MV-4-11 (cell line): ENCODE measurements around the gene ZNF628.
"Not testable (repeated sequence)": the region's sequence is repeated elsewhere in the genome, so short reads cannot be mapped to it uniquely, and the experiment has no call there.

Source experiments
- DNase-seq: peaks from one replicate; lab custom pipeline; 2025; lab: John Stamatoyannopoulos, UW

The ZNF628 gene

DNA sequence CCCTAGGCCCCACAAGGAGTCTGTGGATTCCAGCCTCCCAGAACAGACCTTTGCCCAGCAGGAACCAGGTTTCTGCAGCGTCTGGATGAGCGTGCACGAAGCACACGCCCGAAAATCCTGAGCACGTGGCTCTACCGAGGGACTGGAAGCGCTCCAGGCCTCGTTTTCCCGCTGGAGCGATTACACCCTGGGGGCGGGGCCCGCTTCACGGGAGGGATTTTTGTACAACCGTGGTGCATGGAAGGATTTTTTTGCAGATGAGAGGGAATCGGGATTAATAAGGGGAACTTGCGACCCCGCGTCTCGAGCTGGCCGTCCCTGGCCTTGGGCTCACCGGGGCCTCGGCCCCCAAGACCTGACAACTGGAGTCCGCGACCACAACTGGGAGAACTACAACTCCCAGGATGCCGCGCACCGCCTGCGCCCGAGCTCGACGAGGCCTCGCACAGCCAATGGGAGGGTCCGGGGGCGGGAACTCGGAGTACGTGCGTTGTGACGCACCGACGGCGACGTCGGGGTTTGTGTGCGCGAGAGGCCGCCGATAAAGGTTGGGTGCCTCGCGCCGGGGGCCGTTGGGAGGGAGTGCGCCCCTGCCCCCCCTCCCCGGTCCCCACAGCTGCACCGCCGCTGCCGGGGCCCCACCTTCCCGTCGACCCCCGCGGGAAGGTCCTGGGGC lies at the start of gene ZNF628:
Gene ZNF628, plus strand, starts transcription at position 518 of the 676 bp plus-strand sequence. CDS start 3,294 bp downstream, outside the sequence.
- peak; percentile 98 for DNase-seq

DNA sequence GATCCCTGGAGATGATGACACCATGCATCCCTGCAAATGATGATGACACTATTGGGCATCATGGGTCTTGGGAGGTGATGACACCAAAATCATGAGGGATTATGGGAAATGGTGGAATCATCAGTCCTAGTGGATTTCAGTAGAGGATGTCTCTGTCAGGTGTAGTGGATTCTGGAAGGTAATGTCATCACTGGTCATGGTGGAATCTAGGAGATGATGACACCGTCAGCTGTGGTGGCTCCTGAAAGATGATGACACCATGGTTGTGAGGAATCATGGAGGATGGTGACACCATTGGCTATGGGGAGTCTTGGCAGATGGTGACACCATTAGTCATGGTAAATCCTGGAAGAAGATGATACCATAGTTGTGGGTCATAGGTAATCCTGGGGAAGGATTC lies 45.2 kb upstream of the ZNF628 start:
- no peak for DNase-seq

DNA sequence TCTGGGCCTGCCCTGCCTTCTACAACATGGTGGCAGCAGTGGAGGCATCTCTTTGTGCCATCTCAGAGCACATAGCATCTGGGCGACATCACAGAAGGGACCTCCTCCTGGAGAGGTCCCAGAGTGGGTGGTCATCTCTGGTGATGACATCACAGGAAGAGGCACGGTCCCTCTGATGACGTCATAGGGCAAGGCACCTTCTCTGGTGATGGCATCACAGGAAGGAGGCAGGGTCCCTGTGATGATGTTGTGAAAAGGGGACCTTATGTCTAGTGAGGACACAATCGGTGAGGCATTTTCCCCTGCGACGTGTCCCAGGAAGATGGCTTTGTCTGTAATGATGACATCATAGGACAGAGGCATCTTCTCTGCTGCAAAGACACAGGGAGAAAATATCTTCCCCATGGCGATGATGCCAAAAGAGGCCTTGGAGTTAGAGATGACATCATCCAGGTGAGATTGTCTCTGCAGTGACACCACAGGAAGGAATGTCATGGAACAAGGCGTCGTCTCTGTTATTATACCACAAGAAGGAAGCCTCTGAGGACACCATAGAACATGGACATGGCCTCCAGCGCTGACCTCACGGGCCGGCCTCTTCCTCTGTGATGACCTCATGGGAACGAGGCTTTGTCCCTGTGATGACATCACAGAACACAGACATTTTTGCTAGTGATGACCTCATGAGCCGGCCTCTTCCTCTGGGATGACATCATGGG lies 44.0 kb upstream of the ZNF628 start:
- DNase-seq = no peak

DNA sequence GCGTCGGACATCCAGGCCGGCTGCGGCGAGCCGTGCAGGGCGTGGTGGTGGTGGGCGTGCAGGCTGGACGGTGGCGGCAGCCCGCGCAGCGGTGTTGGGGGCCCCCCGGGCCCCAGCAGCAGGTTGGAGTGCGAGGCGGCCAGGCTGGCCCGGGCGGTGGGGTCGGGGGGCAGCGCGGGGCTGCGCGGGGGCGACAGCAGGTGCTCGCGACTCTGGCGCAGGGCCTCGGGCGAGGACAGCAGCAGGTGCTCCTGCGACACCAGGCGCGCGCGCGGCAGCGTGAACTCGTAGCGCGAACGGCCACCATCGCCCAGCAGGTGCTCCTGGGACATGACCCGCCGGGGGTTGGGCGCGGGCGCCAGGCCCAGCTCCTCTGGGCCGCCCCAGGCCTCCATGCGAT lies 43.1 kb upstream of the ZNF628 start:
- no peak for DNase-seq

DNA sequence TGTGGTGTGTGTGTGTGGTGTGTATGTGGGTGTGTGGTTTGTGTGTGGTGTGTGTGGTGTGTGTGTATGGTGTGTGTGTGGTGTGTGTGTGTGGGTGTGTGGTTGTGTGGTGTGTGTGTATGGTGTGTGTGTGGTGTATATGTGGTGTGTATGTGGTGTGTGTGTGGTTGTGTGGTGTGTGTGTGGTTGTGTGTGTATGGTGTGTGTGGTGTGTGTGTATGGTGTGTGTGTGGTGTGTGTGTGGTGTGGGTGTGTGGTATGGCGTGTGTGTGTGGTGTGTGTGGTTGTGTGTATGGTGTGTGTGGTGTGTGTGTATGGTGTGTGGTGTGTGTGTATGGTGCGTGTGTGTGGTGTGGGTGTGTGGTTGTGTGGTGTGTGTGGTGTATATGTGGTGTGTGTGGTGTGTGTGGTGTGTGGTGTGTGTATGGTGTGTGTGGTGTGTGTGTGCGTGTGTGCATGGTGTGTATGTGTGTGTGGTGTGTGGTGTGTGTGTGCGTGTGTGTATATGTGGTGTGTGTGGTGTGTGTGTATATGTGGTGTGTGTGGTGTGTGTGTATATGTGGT lies 42.0 kb upstream of the ZNF628 start:
- no peak for DNase-seq

DNA sequence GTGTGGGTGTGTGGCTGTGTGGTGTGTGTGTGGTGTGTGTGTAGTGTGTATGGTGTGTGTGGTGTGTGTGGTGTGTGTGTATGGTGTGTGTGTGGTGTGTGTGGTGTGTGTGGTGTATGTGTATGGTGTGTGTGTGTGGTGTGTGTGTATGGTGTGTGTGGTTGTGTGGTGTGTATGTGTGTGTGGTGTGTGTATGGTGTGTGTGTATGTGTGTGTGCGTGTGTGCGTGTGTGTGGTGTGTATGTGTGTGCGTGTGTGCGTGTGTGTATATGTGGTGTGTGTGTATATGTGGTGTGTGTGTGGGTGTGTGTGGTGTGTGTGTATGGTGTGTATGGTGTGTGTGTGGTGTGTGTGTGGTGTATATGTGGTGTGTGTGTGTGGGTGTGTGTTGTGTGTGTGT lies 41.4 kb upstream of the ZNF628 start:
- DNase-seq = no peak

DNA sequence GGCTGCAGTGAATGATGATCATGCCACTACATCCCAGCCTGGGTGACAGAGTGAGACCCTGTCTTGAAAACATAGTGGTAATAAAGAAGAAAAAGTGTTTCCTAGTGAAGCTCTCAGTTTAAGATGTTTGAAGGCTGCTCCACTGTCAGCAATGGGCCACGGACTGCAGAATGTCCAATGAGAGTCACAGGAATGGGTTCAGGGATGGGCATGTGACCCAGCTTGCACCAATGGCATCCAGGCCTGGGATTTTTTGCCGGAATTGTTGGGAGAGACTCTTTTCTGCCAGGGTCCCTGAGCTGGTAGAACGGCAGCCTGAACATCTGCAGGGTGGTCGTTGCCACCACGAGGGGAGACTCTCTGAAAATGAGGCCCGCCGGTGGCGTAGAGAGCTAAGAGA lies 39.6 kb upstream of the ZNF628 start:
- DNase-seq = no peak

DNA sequence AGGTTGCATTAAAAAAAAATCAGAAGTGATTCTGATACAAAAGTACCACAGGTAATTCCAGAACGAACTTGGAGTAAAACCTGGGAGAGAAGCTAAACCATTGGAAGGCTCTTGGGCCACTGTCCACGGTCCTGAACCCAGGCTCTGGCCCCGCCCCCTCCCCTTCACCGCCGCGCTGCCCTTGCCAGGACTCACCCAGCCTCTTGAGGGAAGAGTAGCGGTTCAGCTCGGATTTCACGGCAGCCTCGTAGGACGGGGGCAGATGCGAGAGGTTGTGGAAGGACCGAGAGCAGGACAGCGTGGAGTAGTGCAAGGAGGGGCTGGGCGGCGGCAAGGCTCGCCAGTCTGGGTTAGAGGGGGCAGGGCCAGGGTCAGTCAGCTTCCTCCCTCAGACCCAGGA lies 39.0 kb upstream of the ZNF628 start:
- DNase-seq = peak; percentile 35

DNA sequence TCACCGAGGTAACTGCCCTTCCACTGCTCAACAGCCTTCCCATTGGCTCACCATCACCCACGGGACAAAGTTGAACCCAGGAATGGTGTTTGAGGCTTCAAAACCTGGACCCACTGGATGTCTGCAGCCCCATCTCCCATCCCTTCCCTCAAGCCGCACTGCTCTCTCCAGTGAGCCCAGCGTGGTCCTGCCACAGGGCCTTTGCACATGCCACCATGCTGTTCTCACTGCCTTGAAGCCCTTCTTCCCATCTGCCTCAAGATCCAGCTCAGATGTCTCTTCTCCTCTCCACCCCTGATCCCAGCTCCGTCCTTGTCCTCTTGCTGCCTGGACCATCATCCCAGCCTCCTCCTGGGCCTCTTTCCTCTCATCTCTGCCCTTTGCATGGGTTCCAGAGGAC lies 37.4 kb upstream of the ZNF628 start:
- no peak for DNase-seq

DNA sequence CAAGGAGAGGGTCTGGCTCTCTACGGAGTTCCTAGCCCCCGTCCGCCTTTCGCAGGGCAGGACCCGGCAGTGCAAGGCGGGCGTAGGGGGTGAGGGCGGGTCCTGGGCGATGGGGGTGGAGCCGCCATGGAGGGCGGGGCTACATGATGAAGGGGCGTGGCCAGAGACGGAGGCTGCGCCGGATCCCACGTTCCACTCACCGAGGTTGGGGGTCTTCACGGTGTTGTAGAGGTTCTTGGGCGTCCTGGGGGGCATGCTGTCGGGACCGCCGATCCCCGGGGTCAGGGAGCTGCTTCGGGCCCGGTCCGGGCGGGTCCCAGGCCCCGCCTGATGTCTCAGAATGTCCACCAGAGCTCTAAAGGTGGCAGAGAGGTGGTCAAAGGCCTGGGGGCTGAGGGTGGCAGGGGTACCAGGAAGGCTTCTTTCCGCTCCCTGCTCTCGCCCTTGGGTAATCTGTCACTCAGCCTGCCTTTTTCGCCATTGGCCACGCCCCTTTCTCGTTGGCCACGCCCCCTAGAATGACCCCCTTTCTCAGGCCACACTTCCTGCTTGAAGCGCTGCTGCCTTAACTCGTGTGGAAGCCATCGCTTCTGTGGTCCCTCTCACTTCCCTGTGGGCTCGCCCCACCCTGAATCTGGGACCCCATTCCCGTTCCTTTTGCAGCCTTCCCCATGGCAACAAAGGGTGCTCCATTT lies 35.9 kb upstream of the ZNF628 start:
- peak; percentile 94 for DNase-seq

DNA sequence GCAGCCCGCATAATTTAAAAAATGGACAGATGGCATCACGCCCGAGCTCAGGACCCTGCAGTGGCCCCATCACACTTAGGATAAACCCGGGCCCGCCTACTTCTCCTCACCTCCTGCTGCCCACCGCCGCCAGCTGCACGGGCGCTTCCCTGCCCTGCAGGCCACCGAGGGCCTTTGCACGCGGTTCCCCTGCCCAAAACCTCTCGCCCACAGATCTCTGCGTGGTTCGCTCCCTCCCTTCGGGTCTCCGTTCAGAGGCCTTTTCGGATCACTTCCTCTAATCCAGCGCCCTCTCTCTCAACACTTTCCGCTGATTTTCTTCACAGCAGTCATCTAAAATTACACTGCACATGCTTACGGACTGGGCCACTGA lies 35.1 kb upstream of the ZNF628 start:
- DNase-seq = peak; percentile 96

DNA sequence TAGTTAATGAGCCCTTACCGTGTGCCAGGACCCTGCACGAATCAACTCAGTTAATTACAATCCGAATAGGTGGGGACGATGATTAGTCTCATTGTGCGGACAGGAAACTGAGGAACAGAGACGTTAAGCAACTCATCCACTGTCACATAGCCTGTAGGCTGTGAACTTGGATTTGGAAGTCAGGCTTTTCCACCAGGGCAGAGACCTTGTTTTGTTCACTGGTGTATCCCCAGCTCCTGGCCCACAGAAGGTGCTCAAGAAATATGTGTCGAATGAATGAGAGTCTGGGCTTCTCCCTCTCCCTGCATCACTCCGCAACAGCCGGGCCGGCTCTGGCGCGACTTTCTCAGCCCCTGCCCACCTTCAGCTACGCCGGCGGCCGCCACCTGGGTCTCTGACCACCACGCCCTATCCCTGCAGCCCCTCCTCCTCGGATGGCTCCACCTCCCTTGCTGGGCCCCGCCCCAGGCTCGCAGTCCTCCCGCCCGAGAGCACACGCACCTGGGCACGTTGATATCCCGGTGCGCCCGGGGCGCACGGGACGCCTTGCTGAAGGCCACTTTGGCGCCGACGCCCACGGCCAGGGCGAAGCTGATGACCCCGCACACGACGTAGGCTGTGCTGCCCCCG lies 34.6 kb upstream of the ZNF628 start:
- DNase-seq = no peak

DNA sequence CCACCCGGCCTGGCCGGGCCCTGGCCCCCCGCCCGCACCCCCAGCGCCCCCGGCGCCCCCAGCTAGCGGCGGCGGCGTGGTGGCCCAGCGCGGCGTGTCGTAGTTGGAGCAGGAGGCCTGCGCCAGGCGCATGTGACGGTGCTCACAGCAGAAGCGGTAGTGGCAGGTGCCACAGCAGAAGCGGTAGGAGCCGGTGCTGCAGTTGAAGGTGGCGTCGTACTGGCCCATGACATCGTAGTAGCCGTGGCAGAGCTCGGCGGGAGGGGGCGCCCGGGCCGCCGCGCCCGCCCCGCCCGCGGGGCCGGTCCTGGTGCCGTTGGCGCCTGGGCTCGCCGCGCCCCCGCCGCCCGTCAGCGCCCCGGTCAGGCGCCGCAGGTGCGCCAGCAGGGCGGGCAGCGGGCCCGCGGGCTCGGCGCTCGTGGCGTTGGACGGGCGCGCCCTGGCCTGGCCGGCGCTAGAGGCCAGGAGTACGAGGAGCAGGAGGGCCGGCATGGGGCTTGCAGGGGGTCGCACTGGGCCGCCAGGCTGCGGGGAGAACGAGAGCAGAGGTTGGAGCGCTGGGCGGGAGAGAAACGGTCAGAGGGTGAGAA lies 34.0 kb upstream of the ZNF628 start:
- no peak for DNase-seq

DNA sequence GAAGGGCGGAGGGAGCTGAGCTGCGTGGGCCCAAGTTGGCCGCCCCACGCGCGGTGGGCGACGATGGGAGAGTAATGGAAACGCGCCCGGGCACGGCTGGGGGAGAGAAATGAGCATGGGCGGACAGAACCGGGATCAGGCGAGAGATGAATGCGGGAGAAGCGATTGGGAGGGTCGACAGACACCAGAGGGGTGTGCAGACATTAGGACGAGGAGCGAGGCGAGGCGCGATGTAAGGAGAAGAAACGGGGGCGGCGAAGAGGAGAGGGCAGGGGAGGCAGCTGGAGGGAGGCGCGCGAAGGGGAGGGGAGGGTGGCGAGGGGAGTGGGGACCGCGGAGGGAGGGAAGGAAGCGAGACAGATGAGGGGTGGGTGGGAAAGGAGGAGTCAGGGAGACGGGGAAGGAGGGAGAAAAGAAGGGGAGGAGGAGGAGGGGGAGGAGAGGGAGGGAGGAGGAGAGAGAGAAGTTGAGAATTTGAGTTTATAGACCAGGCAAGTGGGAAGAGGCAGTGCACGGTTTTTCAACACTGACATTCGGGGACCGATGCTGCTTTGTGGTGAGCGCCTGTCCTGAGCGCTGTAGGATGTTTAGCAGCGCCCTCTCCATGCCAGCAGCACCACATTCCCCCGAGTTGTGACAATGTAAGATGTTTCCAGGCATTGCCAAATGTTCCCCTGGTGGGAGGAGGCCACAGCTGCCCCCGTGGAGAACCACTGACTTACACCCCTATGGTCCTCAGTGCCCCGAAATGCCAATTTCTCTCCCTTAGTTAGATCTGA lies 33.2 kb upstream of the ZNF628 start, which contains the start of gene SHISA7:
Gene SHISA7, minus strand, starts transcription at position 256 of the 779 bp plus-strand sequence. CDS start 437 bp downstream, outside the sequence.
- peak; percentile 59 for DNase-seq

DNA sequence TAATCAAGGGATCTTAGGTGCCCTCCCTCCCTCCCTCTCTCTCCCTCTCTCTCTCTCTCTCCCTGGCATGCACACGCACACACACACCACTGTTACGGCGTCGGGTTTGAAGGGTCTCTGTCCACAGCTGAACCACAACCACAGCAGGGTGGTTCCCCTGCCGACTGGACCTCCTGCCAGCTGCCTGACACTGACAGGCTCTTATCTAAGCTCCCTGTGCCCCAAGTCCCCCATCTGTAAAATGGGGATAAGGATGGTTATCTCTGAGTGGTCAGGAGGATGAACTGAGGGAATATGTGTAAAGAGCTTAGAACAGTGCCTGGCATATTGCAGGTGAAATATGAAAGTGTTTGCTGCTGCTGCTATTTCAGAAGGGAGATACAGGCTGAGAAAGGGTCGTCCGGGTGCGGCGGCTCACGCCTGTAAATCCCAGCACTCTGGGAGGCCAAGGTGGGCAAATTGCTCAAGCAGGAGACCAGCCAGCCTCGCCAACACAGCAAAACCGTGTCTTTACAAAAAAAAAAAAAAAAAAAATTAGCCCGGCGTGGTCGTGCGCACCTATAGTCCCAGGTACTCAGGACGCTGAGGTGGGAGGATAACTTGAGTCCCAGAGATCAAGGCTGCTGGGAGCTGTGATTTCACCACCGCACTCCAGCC lies 32.5 kb upstream of the ZNF628 start:
- no peak for DNase-seq

DNA sequence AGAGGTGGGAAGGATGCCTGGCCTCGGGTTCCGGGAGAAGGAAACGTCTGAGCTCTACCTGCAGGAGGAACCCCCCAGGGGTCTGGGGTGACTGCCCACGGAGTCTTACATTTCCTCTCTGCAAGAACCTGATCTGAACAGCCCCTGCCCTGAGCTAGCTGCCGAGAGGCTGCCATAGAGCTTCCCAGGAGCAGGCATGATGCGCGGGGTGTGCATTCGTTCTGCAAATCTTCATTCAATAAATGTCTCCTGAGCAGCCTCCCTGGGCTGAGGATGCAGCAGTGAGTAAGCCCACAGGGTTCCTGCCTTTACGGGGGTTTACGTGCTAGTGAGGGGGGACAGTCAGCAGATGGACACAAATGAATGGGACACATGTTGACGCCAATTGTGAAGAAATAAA lies 31.8 kb upstream of the ZNF628 start:
- no peak for DNase-seq

DNA sequence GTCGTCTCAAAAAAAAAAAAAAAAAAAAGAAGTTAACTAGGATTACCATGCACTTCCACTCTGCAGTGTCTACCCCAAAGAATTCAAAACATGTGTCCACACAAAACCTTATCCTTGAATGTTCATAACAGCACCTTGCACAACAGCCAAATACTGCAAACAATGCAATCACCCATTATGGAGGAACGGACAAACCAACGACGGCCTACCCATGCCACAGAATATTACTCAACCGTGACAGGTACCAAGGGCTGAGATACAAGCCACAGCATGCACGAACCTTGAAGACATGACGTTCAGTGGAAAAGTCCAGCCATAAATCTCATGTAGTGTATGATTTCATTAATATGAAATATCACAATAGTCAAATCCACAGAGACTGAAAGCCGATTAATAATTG lies 30.4 kb upstream of the ZNF628 start:
- DNase-seq = peak; percentile 72

DNA sequence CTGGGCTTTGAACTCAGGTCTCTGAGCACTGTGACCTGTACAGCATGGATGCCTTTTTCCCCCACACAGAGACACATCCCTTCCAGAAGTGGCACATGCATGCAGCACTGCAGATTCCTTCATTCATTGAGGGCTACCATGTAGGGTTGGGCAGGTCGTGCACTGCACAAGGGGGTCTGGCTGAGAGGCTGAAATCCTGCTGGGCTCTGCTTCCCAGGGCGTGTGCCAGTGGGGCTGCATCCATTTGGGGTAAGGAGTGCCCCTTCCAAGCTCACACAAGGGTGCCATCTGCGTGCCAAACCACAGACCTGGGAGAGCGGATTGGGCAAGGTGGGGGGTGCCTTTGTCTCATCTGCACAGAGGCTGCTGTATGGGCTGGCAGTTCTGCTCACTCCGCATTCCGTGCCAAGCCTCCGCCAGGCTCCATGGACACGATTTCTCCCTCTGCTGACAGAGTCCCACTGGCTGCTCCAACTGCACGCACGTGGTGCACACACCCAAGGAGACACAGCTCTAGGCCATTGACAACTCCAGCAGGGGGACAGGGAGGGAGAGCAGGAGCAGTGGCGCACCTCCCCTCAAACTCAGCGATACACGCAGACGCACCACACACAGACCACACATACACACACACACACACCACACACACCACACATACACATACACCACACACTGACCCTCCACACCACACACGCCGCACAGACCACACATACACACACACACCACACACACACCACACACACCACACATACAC lies 28.8 kb upstream of the ZNF628 start:
- peak; percentile 38 for DNase-seq

DNA sequence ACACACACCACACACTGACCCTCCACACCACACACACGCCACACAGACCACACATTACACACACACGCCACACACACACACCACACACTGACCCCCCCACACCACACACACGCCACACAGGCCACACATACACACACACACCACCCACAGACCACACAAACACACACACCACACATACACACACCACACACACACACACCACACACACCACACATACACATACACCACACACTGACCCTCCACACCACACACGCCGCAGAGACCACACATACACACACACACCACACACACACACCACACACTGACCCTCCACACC lies 28.3 kb upstream of the ZNF628 start:
- not testable (repeated sequence) for DNase-seq

DNA sequence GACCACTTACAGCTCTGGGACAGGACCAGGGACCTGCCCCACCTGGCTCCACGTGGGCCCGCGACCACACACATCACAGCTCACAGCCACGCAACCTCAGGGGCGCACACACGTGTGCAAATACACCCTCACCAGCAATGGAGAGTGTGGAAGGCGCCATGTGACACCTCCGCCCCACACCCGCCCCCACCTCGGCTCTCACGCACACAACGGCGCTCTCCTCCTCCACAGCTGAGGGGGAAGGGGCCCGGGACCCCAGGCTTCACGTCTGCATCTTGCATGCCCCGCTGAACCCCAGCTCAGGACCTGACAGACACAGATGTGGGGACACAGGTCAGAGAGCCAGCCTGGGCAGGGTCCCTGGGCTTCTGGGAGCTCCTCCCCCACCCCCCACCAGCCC lies 26.9 kb upstream of the ZNF628 start:
- DNase-seq = no peak
